CD4-positive, alpha-beta T cell treated with Interleukin-12 subunit alpha and Interleukin-12 subunit beta, for 1 hour (primary cell): ENCODE measurements around the gene ZDHHC9.

Experiments used
- DNase-seq: peaks from one replicate; pipeline ENCODE4 v3.0.0-alpha.2; 2020

The ZDHHC9 gene

DNA sequence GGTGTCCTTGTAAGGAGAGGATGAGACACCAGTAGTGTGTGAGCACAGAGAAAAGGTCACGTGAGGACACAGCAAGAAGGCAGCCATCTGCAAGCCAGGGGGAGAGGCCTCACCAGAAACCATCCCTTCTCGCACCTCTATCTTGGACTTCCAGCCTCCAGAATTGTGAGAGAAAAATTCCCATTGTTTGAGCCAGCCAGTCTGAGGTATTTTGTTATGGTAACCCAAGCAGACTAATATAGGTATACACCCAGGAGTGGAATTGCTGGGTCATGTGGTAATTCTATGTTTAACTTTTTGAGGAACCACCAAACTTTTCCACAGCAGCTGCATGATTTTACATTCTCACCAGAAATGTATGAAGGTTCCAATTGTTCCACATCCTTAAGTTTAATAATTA, 25.6 kb downstream of the ZDHHC9 start:
- no peak for DNase-seq

DNA sequence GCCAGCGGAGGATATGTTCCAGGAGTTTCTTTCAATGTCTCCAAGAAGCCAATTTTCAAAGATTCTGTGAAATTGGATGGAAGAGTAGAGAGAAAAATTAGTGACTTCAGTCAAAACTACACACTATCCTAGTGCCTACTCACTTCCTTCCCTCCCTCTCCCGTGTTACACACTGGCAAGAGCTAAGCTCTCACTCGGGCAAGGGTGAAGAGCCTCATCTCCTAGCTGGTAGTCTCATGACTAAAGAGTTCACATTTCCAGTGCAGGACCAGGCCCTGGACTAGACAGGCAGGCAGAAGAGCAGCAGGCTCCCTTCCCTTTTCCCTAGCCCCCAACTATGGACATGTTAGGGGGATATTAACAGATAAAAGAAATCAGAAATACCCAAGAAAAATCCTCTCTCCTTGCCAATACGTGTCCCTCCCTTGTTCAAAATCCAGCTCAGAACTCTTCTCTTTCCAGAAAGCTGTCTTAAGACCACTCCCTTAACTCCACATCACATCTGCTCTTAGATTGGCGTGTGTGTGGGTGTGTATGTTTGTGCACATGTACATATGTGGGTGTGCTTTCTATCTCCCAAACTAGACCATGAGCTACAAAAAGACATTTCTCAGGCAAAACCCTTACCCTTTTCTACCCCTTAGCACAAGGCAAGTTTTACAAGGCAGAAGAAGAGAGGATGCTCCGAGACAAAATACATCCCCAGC, 29.9 kb downstream of the ZDHHC9 start:
- DNase-seq: no peak

- no peak for DNase-seq
Observed at GRCh38 chrX:129808829-129809796, 34.6 kb downstream of the ZDHHC9 start.

- DNase-seq: no peak
Observed at GRCh38 chrX:129808158-129808828, 35.4 kb downstream of the ZDHHC9 start.

- DNase-seq: no peak
Observed at GRCh38 chrX:129804806-129805205, 38.9 kb downstream of the ZDHHC9 start.

- no peak for DNase-seq
Observed at GRCh38 chrX:129802863-129803262, 40.8 kb downstream of the ZDHHC9 start.

DNA sequence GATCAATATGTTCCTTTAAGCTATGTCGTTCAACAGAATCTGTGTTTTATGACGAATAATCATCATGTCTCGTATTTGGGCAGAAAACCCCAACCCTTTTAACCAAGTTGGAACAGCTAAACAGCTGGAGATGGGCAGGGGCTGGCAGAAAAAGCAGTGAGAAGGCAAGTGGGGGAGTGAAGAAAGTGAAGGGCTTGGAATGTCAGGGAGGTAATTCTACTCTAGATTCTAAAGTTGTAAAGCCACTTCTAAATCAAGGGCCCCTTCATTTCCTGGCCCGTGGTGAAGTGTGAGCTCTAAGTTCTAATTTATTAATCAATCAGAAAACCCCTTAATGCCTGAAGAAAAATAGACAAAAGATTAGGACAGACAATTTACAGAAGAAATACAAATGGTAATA, 43.5 kb downstream of the ZDHHC9 start:
- no peak for DNase-seq

DNA sequence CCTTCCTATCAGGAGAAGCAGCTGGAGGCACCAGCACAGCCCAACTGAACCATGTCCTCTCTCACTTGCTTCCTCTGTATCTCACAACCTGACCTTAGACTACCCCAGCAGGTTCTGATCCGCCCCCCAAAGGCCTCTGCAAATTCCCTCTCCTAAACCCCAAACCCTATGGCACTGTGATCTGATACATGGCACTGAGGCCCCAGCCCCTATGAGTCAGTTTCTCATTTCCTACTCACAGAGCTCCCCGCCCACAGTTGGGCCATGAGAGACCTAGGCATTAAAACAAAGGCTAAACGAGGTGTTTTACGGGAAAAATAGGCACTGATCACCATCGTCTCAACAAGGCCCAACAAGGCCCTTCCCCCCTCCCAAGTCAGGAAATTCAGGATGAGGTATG, 44.8 kb downstream of the ZDHHC9 start:
- DNase-seq: no peak

DNA sequence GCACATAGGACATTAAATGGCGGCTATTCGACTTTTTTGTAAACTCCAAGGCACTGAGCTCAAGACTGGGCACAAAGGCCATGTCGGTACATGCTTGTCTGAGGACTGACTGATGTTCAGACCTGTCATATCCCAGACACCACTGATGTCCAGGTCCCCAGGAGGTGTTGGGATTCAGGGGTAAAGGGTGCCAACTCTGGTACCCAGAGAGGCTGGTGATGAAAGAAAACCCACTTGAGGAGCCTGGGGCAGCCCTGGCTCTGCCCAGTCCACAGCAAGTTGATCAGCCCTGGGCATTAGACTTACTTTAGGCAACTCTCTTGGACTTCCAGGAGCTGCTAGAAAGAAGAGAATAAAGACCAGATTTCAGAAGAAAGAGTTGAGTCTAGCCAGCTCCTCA, 45.2 kb downstream of the ZDHHC9 start:
- no peak for DNase-seq

DNA sequence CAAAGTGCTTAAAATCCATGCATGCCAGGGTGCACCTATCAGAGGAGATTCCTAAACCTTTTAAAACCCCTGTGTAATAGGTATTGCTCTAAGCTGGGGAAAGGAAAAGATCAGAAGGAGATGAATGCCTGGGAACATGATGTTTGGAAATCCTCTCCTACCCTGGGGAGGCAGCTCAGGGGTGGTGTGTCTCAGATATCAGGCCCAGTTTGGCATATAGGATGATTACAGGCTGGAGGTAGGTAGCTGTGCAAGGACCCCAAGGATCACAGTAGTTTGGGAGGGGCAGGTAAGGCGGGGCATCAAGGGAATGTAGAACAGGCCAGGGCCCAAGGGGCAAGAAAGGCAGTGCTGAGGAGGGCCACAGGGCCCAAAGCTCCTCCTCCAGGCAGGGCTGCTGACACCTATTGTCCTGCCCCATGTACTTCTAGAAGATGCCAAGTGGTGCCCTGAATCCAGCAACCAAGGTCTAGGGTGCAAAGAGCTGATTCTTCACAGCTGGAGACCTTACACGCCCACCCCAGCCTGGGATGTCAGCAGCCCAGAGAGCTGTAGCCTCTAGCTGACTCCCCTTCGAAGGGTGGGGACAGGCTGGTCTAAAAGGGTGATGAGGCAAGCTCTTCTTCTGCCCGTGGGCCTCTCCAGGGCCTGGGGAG, 46.3 kb downstream of the ZDHHC9 start:
- no peak for DNase-seq

GRCh38 chrX:129795584-129795983, 48.1 kb downstream of the ZDHHC9 start:
- no peak for DNase-seq

- no peak for DNase-seq
Observed at GRCh38 chrX:129793604-129794191, 50.0 kb downstream of the ZDHHC9 start.

DNA sequence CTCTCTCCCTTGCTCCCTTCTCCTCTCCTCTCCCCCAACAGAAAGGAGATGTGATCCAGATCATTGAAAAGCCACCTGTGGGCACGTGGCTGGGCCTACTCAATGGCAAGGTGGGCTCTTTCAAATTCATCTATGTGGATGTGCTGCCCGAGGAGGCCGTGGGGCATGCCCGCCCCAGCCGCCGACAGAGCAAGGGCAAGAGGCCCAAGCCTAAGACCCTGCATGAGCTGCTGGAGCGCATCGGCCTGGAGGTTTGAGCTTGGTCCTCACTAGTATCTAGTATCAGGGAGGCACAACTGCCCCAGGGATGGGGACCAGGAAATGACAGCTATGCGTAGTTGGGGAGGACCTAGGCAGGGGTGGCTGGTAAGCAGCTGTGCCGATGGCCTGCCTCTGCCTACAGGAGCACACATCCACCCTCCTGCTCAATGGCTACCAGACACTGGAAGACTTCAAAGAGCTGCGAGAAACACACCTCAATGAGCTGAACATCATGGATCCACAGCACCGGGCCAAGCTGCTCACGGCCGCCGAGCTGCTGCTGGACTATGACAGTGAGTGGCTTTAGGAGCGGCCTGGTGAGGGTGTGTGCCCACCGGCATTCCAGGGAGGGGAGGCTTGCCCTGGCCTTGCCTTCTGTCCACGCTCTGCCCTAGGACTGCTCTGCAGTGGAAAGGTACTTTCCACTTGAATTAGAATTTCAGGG, 50.9 kb downstream of the ZDHHC9 start:
- DNase-seq: no peak

GRCh38 chrX:129791961-129792570, 51.6 kb downstream of the ZDHHC9 start:
- no peak for DNase-seq

DNA sequence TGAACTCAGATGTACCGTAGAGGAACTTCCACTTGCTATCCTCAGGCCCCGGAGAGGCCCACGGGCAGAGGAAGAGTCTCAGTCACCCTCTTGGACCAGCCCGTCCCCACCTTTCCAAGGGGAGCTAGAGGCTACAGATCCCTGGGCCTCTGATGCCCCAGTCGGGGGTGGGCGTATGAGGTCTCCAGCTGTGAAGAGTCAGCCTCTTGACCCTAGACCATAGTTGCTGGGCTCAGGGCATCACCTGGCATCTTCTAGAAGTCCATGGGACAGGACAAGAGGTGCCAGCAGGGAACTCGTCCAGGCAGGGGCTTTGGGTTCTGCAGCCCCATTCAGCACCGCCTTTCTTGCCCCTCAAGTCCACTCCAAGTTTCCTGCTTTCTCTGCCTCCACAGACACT, 52.4 kb downstream of the ZDHHC9 start:
- DNase-seq: no peak

DNA sequence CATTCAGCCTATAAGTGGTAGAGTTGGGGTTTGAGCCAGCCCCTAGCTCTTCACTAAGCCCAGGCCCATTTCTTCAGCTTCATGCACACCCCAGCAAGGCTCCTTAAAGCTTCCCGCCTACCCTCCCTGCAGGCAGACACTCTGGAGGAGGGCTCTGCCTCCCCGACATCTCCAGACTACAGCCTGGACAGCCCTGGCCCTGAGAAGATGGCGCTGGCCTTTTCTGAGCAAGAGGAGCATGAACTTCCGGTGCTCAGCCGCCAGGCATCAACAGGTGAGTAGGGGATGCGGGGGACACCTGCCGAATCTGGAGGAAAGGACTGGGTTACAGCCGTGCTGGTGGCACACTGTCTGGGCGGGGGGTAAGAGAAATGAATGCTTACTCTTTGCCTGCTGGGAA, 52.9 kb downstream of the ZDHHC9 start:
- no peak for DNase-seq

GRCh38 chrX:129790146-129790545, 53.5 kb downstream of the ZDHHC9 start:
- DNase-seq: no peak

DNA sequence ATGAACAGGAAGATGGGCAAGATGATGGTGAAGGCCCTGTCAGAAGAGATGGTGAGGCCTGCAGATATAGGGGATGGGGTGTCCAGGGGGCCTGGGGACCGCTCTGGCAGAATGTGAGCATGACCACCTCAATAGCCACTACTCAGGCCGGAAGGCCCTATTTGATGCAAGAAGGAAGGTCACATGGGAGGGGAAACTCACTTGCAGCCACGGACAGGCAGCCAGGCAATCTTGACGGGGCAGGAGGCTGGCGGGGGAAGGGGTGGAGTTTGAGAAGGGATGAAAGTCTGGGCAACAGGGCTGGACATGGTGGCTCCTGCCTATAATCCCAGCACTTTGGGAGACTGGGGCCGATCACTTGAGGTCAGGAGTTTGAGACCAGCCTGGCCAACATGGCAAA, 55.2 kb downstream of the ZDHHC9 start:
- DNase-seq: no peak

- DNase-seq: no peak
Observed at GRCh38 chrX:129787336-129788055, 56.2 kb downstream of the ZDHHC9 start.

DNA sequence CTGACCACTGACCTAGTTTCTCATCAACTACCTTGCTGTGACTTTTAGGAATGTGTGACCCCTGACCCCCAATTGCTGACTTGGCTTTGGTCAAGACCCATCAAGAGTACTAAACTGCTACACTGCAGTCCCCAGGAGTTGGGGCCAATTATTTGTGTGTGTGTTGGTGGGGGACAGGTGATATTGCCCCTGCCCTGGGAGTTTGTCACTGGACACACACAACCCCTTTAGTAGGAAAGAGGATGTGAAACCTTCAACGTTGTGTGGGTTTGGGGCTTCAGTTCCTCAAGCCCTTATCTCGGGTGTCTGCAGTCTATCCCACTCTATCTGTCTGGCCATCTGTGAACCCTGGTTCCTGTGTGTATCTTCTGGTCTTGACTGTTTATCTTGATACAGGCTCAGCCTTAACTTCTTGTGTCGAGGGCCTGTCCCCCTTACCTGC, 57.5 kb downstream of the ZDHHC9 start:
- no peak for DNase-seq
